HG03442 (cell line): ENCODE data around the gene SSTR3.
"Not testable (repeated sequence)": the region's sequence is repeated elsewhere in the genome, so short reads cannot be mapped to it uniquely, and the experiment has no call there.

Experiments used
- ATAC-seq: cut with Tn5 transposase; IDR thresholded peaks from one replicate; pipeline ENCODE4 v1.9.1; 2021; ENCODE audit warnings: mild to moderate bottlenecking, moderate library complexity; ENCODE audit not compliant: unreplicated experiment

Gene SSTR3

DNA sequence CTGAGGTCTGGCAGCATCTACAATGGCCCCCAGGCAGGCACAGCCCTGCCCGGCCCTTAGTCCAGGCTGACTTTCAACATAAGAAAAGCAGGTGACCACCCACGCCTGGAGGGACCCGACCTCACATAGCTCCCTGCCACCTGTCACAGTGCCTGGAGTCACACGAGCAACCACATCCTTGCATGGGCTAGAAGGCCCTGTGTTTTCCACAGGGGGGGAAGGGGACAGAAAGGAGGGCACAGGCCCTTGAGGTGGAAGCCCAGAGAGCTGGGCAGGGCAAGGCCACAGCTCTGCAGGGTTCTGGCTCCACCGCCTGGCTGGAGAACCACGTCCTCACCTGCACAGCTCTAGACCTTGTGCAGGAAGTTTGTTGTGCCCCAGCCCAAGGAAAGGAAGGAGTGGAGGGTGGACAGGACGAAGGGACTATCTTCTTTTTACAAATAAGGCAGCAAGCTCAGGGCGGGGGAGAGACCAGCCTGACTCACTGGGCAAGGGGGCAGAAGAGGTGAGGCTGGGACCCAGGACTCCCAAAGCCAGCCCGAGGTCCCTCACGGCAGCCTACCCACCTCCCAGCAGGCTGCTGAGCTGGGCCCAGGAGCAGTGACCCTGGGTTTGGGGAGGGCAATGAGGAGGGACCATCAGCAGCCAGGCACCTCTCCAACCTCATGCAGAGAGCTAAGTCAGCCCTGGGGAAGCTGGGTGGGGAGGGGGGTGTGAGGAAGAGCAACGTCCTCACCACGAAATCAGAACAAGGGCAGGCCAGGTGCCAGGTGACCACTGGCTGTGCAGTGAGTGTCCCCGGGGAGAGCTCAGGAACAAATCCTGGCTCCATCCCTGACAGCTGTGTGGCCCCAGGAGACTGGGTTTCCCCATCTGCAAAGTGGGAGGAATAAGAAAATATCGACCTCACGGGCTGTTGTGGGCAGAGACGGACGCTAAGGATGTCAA is 28.6 kb downstream of the SSTR3 start:
- ATAC-seq, result no peak

DNA sequence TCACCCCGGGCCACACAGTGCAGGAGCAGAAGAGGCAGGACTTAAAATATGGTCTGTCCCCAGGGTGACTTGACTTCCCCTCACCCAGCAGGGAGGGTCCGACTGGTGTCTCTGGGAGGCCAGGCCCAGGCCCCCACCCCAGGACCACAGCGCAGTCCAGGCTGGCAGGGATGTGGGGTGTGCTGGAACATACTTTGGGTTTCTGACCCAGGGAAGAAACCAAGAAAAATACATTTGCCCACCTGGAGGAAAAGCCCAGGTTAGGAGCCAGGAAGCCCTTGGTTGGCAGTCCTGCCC is 29.4 kb downstream of the SSTR3 start:
- no peak for ATAC-seq

DNA sequence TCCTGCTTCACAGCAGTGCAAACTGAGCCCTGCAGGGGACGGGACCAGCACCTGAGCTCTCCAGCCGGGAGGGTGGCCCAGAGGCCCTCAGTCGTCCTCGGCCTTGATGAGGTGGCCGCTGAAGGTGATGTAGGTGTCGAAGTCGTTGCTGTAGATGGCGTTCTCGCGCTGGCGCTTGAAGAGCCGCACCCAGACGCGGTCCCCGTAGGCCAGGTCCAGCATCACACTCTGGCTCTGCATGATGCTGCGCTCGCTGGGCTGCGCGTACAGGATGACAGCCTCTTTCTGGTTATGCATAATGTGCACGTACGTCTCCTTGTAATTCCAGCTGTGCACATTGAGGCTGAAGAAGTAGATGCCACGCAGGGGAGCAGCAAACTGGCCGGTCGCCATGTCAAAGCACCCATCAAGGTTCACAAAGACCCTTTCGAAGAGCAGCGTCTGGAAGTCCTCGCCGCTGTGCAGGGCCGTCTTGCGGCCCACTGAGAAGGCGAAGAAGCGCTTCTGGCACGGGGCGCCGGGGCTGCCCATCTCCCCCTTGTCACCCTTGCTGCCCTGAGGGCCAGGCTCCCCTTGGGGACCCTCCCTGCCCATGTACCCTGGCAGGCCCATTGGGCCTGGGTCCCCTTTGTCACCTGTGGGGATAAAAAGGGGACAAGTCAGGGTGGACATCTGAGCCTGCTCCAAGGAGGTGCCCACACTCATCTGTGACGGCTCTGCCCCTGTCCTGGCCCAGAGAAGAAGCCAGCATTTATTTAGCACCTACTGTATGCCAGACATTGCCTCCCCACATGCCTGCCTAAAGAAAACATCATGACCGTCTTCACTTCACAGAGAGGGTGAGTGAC is 30.0 kb downstream of the SSTR3 start:
- no peak for ATAC-seq

DNA sequence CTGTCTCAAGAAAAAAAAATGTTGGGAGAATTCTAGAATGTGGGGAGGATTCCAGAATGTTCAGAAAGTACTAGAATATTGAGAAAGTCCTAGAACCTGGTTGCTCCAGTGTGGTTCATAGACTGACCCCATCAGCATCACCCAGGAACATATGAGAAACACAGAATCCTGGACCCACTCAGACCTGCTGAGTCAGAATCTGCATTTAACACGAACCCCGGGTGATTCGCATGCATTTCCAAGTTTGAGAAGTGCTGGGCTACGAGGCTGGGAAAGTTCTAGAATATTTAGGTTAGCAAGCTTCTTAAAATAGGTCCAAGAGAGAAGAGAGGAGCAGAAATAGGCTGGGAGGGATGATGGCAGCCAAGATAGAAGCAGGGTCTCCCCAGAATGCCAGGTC is 30.6 kb downstream of the SSTR3 start:
- no peak for ATAC-seq

DNA sequence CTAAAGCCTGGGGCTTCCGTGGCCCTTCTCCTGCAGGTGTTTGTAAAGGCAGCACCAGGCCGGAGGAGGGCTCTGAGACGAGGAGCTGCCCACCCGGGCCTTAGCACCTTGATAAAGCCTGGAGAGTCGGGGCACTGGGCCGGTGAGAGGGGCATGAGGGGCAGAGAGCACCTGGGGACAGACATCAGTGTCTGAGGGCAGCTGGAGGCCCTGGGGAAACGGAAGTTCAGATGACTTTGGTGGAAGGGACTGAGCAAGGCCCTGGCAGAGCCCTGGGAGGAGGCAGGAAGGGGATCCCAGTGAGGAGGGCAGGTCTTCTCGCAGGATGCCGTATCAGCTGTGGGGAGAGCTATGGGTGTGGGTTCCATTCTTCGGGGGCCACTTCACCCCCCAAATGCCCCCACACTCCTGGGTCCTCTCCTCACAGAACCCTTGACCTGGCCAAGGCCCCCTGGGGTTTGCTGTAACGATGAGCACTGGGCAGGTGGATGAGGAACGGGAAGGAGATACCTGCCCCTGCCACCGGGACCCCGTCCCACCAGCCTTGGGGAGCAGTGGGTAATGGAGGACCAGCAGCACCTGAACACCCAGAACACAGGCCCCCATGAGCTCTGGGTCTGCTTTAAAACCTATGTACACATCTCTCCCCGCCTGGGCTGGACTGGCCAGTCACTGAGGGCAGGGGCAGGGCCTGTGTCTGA is 31.6 kb downstream of the SSTR3 start:
- no peak for ATAC-seq

DNA sequence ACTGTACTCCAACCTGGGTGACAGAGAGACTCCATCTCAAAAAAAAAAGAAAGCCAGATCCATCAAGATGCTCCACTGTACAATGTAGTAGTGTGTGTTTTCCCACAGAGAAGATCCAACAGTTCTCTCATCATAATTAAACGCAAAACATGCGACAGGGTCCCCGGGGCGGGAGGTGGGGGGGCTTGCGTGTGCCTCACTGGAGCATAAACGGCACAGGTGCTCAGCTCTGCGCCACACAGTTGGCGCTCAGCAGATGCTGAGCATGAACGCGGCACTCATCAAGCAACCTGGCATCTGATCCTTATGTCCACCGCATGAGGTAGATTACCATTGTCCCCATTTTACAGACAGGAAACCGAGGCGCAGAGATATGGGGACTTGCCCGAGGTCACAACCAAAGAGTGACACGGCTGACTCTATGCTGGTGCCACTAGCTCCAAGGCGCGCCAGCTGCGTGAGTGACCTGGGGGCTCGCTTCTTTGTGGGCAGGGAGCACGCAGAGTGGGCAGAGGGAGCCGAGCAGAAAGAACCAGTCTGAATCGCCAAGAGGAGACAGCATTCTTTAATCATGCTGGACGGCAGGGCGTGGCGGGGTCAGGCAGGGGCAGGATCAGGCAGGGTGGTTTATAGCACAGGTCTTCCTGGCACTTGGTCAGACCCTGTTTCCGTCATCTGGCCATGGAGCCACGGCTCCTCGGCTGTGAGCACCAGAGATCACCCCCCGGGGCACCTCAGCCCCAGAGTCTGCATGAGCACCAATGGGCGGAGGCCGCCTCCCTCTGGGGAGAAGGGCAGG is 32.5 kb downstream of the SSTR3 start:
- ATAC-seq, result no peak

DNA sequence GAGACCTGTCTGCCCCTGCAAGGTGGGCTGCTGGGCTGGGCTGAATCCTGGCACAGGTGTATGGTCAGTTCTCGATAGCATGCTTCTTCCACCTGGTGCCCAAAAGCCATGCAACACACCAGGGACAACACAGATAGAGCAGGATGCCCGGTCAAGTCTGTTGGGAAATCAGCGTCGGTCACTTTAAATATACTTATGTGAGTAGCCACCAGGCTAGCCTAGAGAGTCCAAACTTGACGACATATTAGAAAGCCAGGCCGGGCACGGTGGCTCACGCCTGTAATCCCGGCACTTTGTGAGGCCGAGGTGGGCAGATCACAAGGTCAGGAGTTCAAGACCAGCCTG is 33.2 kb downstream of the SSTR3 start:
- no peak for ATAC-seq

DNA sequence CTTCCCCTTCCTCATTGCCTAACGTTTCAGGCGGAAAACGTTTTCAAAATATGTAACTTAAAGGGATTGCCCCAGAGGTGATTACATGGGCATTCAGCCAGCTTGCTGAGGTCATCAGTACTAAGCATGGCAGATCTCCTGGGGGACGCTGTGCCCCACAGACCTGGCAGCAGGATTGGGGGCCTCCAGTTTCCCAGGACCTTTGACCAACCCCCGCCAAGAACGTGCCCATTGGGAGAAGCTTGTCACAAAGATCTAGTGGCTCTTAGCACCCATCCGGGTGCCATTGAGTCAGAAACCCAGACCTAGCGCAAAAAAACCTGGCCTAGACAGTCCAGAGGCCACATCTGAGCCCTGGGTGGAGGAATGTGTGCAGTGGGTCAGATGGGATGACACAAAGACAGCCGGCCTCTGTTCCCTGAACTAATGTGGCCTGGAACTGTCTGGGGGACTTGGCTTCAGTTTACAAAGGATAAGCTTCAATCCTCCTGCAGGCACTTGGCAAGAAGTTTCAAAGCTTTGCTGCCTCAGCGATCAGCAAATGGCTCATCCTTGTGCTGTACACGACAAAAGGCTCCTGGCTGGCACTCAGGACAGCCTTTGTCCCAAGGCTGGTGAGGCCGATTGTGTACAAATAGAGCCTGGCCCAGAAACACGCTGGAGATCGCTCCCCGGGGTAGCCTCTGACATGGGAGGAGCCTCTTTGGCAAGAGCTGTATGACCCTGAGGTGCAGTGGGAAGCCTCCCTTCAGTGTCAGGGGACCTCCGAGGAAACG is 33.7 kb downstream of the SSTR3 start:
- ATAC-seq, result no peak

DNA sequence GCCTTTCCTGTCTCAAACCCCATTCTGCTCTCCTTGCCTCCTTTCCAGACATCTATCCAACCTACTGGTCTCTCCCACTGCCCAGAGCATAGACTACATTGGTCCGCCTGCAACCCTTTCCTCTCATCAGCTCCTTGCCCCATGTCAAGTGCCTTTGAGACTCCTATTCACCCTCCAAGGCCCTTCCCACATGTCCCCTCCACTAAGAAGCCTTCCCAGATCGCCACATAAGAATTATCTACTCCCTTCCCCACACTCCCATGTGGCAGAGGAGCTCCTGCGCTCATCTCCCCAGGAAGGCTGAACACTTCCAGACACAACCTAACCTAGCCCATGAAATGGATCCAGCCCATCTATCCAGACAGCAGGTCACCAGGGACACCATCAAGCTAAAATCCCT is 34.5 kb downstream of the SSTR3 start:
- no peak for ATAC-seq

DNA sequence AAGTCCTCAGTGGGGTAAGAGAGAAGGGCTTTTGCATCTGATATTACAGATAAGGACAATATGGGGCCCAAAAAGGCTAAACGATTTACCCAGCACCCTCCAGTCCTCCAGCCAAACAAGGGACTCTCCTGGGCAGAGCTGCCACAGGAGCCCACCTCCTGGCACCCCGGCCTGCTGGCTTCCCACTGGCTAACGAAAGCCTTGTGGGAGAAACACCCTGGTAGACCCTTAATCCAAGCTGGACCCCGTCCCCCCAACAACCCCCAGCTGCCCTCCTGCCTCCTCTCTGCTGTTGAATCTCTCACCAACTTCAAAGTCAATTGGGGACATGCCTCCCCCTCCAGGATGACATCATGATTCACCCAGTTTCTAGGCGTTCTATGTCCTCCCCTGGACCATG is 35.1 kb downstream of the SSTR3 start:
- ATAC-seq, result no peak

DNA sequence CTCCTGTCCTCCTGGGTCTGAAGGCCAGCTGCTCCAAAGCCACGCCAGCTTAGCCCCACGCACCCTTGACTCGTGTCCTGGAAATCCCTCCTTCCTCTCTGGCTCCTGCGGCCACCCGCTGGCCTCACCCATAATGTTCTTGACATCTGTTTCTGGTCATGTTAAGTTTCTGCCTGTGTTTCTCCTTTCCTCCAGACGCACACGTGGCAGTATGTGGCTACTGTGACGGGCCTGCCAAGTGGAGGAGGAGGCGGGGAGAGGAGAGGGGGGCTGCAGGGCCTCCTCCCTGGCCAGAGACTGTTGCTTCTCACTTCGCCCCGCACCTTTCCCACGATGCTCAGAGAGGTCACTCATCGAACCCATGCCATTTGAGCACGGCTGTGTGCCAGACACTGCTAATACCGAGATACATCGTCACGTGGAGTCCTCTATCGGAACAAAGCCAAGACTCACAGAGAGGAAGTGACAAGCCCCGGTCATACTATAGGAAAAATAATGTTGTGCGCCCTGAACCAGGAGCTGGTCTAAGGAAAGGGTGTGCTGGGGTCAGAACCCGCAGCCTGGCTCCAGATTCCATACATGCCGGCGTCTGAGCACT is 35.7 kb downstream of the SSTR3 start:
- ATAC-seq, result no peak

DNA sequence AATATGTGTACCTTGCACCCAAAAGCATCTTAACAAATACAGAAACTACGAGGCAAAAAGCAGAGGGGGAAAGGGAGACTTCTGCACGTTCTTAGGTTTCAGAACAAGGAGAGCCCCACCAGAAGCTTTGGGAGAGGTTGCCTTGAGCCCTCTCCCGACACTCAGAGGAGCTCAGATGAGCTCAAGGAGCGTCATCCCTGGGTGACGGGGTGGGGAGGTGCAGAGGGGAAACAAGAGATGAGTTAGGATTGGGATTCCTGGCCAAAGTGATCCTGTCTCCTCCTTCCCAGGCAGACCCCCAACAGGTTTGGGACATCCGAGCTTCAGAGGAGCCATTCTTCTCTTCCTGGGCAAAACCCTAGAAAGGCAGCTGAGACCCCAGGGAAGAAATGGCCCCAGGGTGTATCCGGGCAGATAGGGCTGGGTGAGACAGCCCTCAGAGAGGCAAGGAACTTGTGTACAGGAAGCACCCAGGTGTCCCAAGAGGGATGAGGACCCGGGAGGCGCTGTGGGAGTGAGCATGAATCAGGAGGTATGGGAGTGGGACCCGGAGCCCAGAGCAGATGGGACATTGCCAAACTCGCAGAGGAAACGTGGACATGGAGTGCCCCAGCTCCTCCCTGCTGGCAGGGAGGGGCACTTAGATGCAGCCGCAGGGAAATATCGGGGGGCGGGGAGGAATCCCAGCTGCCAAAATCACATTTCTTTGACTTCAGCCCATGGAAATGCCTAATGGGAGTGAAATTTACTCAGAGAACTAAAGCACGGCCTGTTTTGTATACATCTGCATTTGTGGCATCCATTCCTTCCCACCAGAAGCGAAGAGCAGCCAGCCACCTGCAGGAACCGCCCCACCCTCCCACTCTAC is 36.6 kb downstream of the SSTR3 start:
- ATAC-seq, result no peak

DNA sequence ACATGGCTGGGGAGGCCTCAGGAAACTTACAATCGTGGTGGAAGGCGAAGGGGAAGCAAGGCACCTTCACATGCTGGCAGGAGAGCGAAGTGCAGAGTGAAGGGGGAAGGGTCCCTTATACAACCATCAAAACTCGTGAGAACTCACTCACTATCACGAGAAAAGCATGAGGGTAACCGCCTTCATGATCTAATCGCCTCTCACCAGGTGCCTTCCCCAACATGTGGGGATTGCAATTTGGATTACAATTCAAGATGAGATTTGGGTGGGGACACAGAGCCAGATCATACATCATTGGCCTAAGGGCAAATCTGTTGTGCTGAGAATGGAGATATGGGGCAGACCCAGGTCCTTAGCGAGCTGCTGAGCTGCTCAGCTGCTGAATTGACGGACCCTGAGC is 37.3 kb downstream of the SSTR3 start:
- no peak for ATAC-seq

DNA sequence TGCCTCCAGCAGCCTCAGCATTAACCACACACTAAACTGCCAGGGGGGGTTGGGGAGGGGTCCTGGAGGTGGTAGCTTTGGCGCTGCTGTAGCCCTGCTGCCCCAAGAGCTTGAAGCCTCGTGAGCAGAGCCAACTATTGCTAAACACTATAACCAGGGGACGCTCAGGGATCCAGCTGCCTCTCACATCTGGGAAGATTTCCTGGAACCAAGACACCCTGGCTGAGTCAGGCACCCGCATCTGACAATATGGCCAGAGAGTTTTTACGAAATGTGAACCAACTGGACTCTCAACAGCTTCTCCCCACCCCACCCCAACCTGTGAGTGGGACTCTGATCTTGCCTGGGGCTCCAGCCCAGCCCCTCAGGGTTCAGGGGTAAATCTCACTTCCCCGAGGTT is 38.6 kb downstream of the SSTR3 start:
- no peak for ATAC-seq

DNA sequence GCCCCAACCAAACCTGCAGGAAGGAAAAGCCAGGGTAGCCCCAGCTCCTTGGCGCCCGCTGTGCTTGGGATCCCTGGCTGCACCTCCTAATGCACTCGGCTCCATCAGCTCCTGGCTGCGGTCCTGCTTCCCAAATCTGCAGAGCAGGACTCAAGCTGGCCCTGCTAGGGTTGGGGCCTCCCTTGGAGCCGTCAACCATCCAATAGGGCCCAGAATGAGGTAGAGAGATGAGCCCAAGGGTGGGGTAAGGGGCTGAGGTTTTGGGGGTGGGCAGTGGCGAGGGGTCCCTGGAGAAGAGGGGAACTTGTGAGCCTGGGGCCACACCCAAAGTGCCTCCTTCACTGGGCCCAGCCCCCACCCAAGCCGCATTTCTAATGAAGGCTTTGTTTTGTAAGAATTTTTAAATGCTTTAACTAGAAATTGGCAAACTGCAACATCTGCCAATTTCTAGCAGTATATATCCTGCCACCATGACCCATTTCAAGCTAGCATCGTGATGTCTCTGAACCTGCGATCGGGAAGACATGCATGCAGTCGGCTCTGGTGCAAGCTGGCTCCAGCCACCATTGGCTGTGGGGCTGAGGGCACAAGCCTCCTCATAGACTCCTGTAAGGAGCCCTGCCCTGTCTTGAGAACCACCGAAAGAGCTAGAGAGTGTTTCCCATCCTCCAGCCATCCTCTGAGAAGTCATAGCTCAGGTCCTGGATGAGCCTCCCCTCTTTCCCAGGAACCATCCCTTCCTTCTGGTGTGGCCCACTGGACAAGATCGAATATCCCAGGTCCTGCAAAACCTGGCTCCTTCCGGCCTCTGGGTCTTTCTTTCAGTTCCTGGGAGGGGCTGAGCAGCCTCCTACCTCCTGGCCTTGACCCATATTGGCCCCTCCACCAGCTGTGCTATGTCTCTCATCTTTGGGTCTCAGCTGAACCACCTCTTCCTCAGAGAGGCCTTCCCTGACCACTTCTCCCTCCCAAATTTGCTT is 39.7 kb downstream of the SSTR3 start:
- ATAC-seq, result no peak

DNA sequence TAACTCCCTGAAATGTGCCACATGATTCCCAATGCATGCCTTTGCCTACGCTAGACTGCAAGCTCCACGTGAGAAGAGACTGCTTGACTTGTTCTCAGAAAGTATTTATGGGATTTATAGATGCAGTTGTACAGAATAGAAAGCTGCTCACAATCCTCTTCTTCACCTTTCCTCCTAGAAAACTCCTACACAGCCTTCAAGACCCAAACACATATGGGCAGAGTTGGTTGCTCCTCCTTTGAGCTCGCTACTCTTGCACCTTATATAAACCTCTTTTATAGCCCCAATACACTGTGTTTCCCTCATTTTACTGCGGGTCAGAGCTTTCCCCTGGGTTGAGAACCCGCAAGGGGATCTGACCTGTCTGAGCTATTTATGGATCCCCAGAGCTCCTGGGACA is 40.6 kb downstream of the SSTR3 start:
- no peak for ATAC-seq

DNA sequence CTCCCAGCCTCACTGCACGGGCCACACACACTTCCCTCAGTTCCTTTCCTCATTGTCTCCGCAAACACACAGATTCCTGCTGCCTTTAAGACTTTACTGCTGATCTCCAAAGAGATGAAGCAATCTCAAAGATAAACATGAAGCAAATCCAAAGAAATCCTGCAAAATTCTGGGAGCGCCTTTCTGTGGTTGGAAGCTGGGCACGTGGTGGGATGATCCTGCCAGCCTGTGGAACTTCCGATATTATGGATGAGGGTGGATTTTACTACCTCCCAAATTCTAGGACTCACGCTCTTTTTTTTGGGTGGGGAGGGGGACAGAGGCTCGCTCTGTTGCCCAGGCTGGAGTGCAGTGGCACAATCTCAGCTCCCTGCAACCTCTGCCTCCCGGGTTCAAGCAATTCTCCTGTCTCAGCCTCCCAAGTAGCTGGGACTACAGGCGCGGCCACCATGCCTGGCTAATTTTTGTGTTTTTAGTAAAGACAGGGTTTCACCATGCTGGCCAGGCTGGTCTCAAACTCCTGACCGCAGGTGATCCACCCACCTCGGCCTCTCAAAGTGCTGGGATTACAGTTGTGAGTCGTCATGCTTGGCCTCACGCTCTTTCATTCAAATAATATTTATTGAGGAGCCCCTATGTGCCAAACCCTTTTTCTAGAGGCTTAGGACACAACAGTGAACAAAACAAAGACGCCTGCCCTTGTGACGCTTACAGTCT is 41.4 kb downstream of the SSTR3 start:
- not testable (repeated sequence) for ATAC-seq
